IPS-15b (cell line): ENCODE data around the gene AGMO.

Experiments used
- H3K27me3 ChIP-seq: one replicate; pipeline ENCODE4 v1.6.1; 2013; ENCODE audit warnings: low read length; ENCODE audit not compliant: control insufficient read depth, insufficient read depth
- H3K36me3 ChIP-seq: one replicate; pipeline ENCODE4 v1.6.1; 2013; ENCODE audit warnings: low read length; ENCODE audit not compliant: control insufficient read depth, insufficient read depth
- H3K4me1 ChIP-seq: one replicate; pipeline ENCODE4 v1.6.1; 2013; ENCODE audit warnings: mild to moderate bottlenecking, low read length; ENCODE audit not compliant: control insufficient read depth, insufficient read depth
- H3K4me3 ChIP-seq: one replicate; pipeline ENCODE4 v1.5.1; 2013; ENCODE audit warnings: low read depth, low read length
- H3K9ac ChIP-seq: one replicate; pipeline ENCODE4 v1.6.1; 2013; ENCODE audit warnings: low read depth, mild to moderate bottlenecking, low read length
- H3K9me3 ChIP-seq: one replicate; pipeline ENCODE4 v1.6.1; 2013; ENCODE audit warnings: mild to moderate bottlenecking, low read length; ENCODE audit not compliant: control insufficient read depth, insufficient read depth

The AGMO gene

DNA sequence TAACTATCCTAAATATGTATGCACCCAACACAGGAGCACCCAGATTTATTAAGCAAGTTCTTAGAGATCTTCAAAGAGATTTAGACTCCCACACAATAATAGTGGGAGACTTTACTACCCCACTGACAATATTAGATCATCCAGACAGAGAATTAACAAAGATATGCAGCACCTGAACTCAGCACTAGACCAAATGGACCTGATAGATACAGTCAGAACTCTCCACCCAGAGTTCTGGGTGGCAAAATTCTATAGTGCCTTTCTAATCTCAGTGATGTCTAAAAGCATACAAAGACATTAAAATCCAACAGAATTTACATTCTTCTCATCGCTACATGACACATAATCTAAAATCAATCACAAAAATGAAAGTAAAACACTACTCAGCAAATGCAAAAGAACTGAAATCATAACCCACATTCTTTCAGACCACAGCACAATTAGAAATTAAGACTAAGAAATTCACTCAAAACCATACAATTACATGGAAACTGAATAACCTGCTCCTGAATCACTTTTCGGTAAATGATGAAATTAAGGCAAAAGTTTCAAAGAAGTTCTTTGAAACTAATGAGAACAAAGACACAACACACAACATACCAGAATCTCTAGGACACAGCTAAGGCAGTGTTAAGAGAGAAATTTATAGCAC lies 183.2 kb downstream of the AGMO start:
- Histone ChIP-seq H3K4me3 (no peak overlapping the region), H3K9me3 (no peaks in the 10 kb centered on the region), H3K9ac (no peak overlapping the region), H3K27me3 (no peaks in the 10 kb centered on the region), H3K36me3 (no peaks in the 10 kb centered on the region), H3K4me1 (no peaks in the 10 kb centered on the region)

GRCh38 chr7:15376600-15376999 lies 185.2 kb downstream of the AGMO start:
- Histone ChIP-seq H3K4me3 (no peak overlapping the region), H3K4me1 (no peaks in the 10 kb centered on the region), H3K27me3 (no peaks in the 10 kb centered on the region), H3K9me3 (no peaks in the 10 kb centered on the region), H3K36me3 (no peaks in the 10 kb centered on the region), H3K9ac (no peak overlapping the region)

DNA sequence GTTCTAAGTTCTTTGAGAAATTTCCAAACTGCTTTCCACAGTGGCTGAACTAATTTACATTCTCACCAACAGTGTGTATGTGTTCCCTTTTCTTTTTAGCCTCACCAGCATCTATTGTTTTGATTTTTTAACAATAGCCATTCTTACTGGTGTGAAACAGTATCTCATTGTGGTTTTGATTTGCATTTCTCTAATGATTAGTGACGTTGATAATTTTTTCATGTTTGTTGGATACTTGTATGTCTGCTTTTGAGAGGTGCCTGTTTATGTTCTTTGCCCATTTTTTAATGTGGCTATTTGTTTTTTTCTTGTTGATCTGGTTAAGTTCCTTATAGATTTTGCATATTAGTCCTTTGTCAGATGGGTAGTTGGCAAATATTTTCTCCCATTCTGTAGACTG lies 191.4 kb downstream of the AGMO start:
- no peaks in the 10 kb centered on the region for H3K36me3 ChIP-seq
- no peak overlapping the region for H3K4me3 ChIP-seq
- H3K9ac ChIP-seq, result no peak overlapping the region
- H3K4me1 ChIP-seq, result no peaks in the 10 kb centered on the region
- H3K9me3 ChIP-seq, result no peaks in the 10 kb centered on the region
- no peaks in the 10 kb centered on the region for H3K27me3 ChIP-seq

GRCh38 chr7:15368653-15369052 lies 193.2 kb downstream of the AGMO start:
- no peaks in the 10 kb centered on the region for H3K27me3 ChIP-seq
- H3K36me3 ChIP-seq, result no peaks in the 10 kb centered on the region
- no peaks in the 10 kb centered on the region for H3K9me3 ChIP-seq
- H3K4me1 ChIP-seq, result no peaks in the 10 kb centered on the region
- no peak overlapping the region for H3K4me3 ChIP-seq
- H3K9ac ChIP-seq, result no peak overlapping the region

DNA sequence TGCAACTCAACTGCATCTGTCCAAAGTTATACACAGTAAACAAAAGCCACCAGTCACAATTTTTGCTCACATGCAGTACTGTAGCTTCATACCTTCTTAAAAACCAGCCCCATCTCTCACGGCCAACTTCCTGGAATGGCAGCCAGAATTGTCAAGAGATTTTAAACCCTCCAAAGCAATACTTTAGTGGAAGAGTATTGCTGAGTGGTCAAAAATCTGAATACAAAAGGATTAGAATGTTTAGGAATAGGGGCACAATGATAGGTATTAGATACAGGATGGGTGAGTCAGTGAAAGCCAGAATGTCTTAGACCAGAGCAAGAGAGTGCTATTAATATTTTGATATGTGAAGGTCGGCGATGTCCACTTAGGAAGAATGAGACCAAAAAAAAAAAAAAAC lies 193.9 kb downstream of the AGMO start:
- Histone ChIP-seq H3K9me3 (no peaks in the 10 kb centered on the region), H3K36me3 (no peaks in the 10 kb centered on the region), H3K27me3 (no peaks in the 10 kb centered on the region), H3K4me3 (no peak overlapping the region), H3K4me1 (no peaks in the 10 kb centered on the region), H3K9ac (no peak overlapping the region)

- Histone ChIP-seq H3K9ac (no peak overlapping the region), H3K4me3 (no peak overlapping the region), H3K4me1 (no peaks in the 10 kb centered on the region), H3K27me3 (no peaks in the 10 kb centered on the region), H3K9me3 (no peaks in the 10 kb centered on the region), H3K36me3 (no peaks in the 10 kb centered on the region)
Observed at GRCh38 chr7:15358112-15358511, 203.7 kb downstream of the AGMO start.

DNA sequence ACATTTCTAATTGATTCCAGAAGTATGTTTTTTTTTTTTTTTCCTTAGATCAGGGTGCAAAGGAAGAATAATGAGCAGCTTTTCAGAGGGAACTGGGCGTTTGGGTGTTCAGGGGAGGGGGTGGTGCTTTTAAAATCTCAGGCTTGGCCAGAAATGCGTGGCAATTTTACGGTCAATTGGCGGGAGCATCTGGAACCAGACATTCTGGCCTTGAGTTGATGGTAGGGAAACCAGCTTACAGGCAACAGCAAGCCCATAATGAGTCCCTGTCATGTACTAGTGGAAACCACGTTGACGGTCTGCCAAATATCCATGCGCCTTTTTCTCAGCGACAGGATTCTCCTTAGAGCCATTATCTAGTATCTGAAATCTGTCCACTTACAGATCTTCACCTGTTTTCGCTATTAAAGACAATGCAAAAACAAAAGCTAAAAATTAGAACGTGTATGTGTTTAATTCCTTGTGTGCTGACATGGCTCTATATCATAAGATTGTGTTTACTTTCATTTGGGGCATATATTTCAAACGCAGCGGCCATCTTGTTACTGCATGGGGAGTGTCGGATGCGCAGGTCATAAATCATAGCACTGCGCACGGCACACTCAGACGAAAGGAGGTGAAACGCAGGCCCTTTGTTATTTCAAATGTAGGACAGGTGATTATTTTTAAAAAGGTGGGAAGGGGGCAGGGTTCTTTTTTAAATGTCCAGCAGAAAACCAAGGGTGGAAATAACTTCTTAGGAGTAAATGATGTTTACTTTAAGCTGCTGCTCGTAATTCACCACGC lies 209.2 kb downstream of the AGMO start:
- Histone ChIP-seq H3K9ac (no peak overlapping the region), H3K36me3 (no peaks in the 10 kb centered on the region), H3K4me3 (no peak overlapping the region), H3K4me1 (peaks cover 3% of the 10 kb centered on the region), H3K27me3 (no peaks in the 10 kb centered on the region), H3K9me3 (no peaks in the 10 kb centered on the region)

DNA sequence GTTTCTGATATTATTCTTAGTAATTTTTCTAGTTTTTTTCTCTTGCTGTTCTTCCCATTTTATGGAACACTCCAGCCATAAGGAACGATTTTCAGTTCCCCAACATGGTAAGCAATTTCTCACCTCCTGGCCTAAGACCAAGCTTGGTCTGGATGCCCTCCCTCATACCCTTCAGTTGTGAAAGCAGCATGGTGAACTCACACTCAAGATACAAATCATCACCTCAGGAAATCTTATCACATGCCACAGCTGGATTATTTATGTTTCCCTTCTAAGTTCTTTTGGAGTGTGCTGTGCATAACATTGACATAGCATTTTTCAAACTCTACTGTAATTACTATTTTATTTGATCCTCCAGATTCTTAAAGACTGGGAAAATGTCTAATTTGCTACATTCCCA lies 216.6 kb downstream of the AGMO start:
- Histone ChIP-seq H3K4me1 (no peaks in the 10 kb centered on the region), H3K4me3 (no peak overlapping the region), H3K9me3 (no peaks in the 10 kb centered on the region), H3K9ac (no peak overlapping the region), H3K36me3 (no peaks in the 10 kb centered on the region), H3K27me3 (no peaks in the 10 kb centered on the region)

GRCh38 chr7:15341817-15342216 lies 220.0 kb downstream of the AGMO start:
- H3K36me3 ChIP-seq, result no peaks in the 10 kb centered on the region

DNA sequence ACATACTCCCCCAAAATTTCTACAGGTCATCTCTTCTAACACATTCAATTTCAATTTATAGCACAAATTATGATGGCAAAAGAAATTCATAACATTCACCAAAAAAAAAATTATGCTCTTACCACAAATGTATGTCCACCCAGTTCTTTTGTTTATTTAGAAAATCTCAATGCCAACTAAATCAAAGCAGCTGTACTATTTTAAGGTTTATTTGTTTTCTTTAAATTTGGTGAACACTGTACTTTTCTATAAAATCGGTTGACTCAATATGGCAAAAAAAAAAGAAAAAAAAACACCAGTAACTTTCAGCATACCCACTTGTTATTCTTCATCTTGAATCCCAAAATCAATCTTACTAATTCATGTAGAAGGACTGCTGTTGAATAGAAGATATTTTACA lies 225.7 kb downstream of the AGMO start:
- no peaks in the 10 kb centered on the region for H3K36me3 ChIP-seq

More at GRCh38 chr7:15341817-15342216, 220.0 kb downstream of the AGMO start:
- H3K4me3 ChIP-seq, result no peak overlapping the region
- no peaks in the 10 kb centered on the region for H3K27me3 ChIP-seq
- no peaks in the 10 kb centered on the region for H3K4me1 ChIP-seq
- H3K9ac ChIP-seq, result no peak overlapping the region
- H3K9me3 ChIP-seq, result no peaks in the 10 kb centered on the region

DNA sequence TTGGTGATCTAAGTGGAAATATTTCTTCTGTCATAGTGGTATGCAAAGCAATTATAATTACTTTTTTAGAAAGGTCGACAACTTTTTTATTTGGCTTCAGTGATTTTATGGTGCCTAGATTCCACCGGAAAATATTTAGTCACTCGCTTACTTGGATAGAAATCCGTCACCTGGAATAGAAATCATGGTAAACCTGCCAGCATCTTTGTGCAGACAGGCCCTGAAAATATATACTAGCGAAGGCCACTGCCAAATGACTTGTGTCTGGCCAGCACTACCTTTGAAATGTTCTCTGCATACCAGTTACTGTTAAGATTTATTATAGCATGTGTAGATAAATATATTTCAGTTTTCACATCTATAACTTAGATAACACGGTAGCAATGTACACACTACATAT lies 226.4 kb downstream of the AGMO start:
- H3K36me3 ChIP-seq, result no peaks in the 10 kb centered on the region
- no peak overlapping the region for H3K4me3 ChIP-seq
- no peaks in the 10 kb centered on the region for H3K9me3 ChIP-seq
- no peaks in the 10 kb centered on the region for H3K27me3 ChIP-seq
- no peak overlapping the region for H3K9ac ChIP-seq
- peaks cover 15% of the 10 kb centered on the region for H3K4me1 ChIP-seq

More for the DNA sequence above, 225.7 kb downstream of the AGMO start:
- Histone ChIP-seq H3K4me1 (peaks cover 15% of the 10 kb centered on the region), H3K9ac (no peak overlapping the region), H3K9me3 (no peaks in the 10 kb centered on the region), H3K27me3 (no peaks in the 10 kb centered on the region), H3K4me3 (no peak overlapping the region)
